WTC11 (cell line): Measurements from ENCODE around the gene PSEN1. TPM values are rescaled to one million over a fixed set of nuclear protein-coding genes. Genes with fewer than 3 reads are reported as not detected.

Experiments used
- ATAC-seq: fragments of 200-7000 bp; cut with Tn5 transposase; 2 replicates; pipeline ENCODE4 v1.10.0; 2021; ENCODE audit warnings: mild to moderate bottlenecking, moderate library complexity
- CTCF ChIA-PET: fragments of 300-600 bp; sonication (Branson Sonifier 250); formaldehyde crosslinking; loops from one replicate; lab custom pipeline; 2021; ENCODE audit warnings: antibody characterized with exemption; lab: Charles Lee
- POLR2A ChIA-PET: fragments of 350-600 bp; sonication (Branson Sonifier 250); formaldehyde crosslinking; loops from one replicate; lab custom pipeline; 2021; ENCODE audit warnings: antibody characterized with exemption; lab: Charles Lee
- DNase-seq: peaks from one replicate; pipeline ENCODE4 v3.0.0; 2021; ENCODE audit warnings: low spot score
- H3K27ac Mint-ChIP-seq: 2 replicates; pipeline ENCODE4 v1.8.0; 2021; ENCODE audit warnings: mixed read lengths
- H3K27me3 Mint-ChIP-seq: 2 replicates; pipeline ENCODE4 v1.8.0; 2021; ENCODE audit warnings: low read depth, mild to moderate bottlenecking, moderate library complexity, mixed read lengths
- H3K36me3 Mint-ChIP-seq: 2 replicates; pipeline ENCODE4 v1.8.0; 2021; ENCODE audit warnings: mixed read lengths
- H3K4me1 Mint-ChIP-seq: 2 replicates; pipeline ENCODE4 v1.8.0; 2022; ENCODE audit warnings: mixed read lengths
- H3K4me3 Mint-ChIP-seq: 2 replicates; pipeline ENCODE4 v1.8.0; 2021; ENCODE audit warnings: mild to moderate bottlenecking, moderate library complexity, mixed read lengths
- H3K9me3 Mint-ChIP-seq: 2 replicates; pipeline ENCODE4 v1.8.0; 2021; ENCODE audit warnings: mixed read lengths
- AR ChIP-seq: fragments of 250-450 bp; sonication (Bioruptor Pico); IDR thresholded peaks from 2 replicates; pipeline ENCODE4 v1.9.0; 2021; ENCODE audit warnings: mild to moderate bottlenecking
- ATF6 ChIP-seq: sonication (generic); formaldehyde crosslinking; IDR thresholded peaks from 2 replicates; pipeline ENCODE4 v1.8.1; 2023; ENCODE audit warnings: mild to moderate bottlenecking, missing genetic modification reagents
- E2F5 ChIP-seq: sonication (generic); formaldehyde crosslinking; IDR thresholded peaks from 2 replicates; pipeline ENCODE4 v1.8.1; 2022; ENCODE audit warnings: mild to moderate bottlenecking, moderate library complexity, missing genetic modification reagents
- EMX1 ChIP-seq: fragments of 250-450 bp; sonication (Bioruptor Pico); IDR thresholded peaks from 2 replicates; pipeline ENCODE4 v1.8.0; 2021; ENCODE audit warnings: mild to moderate bottlenecking
- FOXP1 ChIP-seq: sonication (generic); formaldehyde crosslinking; IDR thresholded peaks from 2 replicates; pipeline ENCODE4 v1.8.0; 2022; ENCODE audit warnings: missing genetic modification reagents, mild to moderate bottlenecking, moderate library complexity, borderline replicate concordance
- FOXP4 ChIP-seq: sonication (generic); formaldehyde crosslinking; IDR thresholded peaks from 2 replicates; pipeline ENCODE4 v1.8.0; 2022; ENCODE audit warnings: mild to moderate bottlenecking, missing genetic modification reagents
- HMGA2 ChIP-seq: fragments of 250-450 bp; sonication (Bioruptor Pico); IDR thresholded peaks from 2 replicates; pipeline ENCODE4 v1.4.0; 2021; ENCODE audit warnings: mild to moderate bottlenecking, moderate library complexity
- NFATC4 ChIP-seq: fragments of 250-450 bp; sonication (Bioruptor Pico); IDR thresholded peaks from 2 replicates; pipeline ENCODE4 v1.9.0; 2021; ENCODE audit warnings: mild to moderate bottlenecking
- NFE2L1 ChIP-seq: sonication (generic); formaldehyde crosslinking; IDR thresholded peaks from 2 replicates; pipeline ENCODE4 v1.8.1; 2023; ENCODE audit warnings: missing genetic modification reagents
- PRRX2 ChIP-seq: fragments of 250-450 bp; sonication (Bioruptor Pico); IDR thresholded peaks from 2 replicates; pipeline ENCODE4 v1.8.0; 2021; ENCODE audit warnings: mild to moderate bottlenecking
- ZNF396 ChIP-seq: fragments of 250-450 bp; sonication (Bioruptor Pico); IDR thresholded peaks from 2 replicates; pipeline ENCODE4 v1.8.0; 2021; ENCODE audit warnings: mild to moderate bottlenecking, moderate library complexity, borderline replicate concordance
- ZNF416 ChIP-seq: fragments of 250-450 bp; sonication (Bioruptor Pico); IDR thresholded peaks from 2 replicates; pipeline ENCODE4 v1.9.0; 2021; ENCODE audit warnings: mild to moderate bottlenecking, inconsistent platforms
- ZNF425 ChIP-seq: fragments of 250-450 bp; sonication (Bioruptor Pico); conservative IDR thresholded peaks from 2 replicates; pipeline ENCODE4 v1.9.0; 2021; ENCODE audit warnings: mild to moderate bottlenecking
- ZNF512 ChIP-seq: sonication (generic); formaldehyde crosslinking; IDR thresholded peaks from 2 replicates; pipeline ENCODE4 v1.8.1; 2022; ENCODE audit warnings: missing genetic modification reagents, borderline replicate concordance
- total RNA-seq: library from RNA; stranded (reverse); gene quantifications from 3 replicates; pipeline ENCODE4 v1.2.3, GENCODE V29; 2021

The PSEN1 gene
- total RNA-seq, 1 experiment from 2014 or later: 26.6 TPM

- TF ChIP-seq AR (CRISPR knock-in tag): no peak
- no peak for TF ChIP-seq ZNF425 (CRISPR knock-in tag)
These were observed 25.9 kb downstream of the PSEN1 start (continued) for GRCh38 chr14:73162251-73162650.

GRCh38 chr14:73166399-73166798, 30.1 kb downstream of the PSEN1 start:
- DNase-seq (no peak), ATAC-seq (no peak)
- TF ChIP-seq E2F5 (CRISPR knock-in tag): no peak
- TF ChIP-seq ZNF425 (CRISPR knock-in tag): no peak
- TF ChIP-seq FOXP4 (CRISPR knock-in tag): no peak
- TF ChIP-seq NFE2L1 (CRISPR knock-in tag): no peak
- no peak for TF ChIP-seq ZNF416 (CRISPR knock-in tag)
- TF ChIP-seq ZNF396 (CRISPR knock-in tag): no peak
- TF ChIP-seq FOXP1: no peak
- no peak for TF ChIP-seq EMX1
- no peak for TF ChIP-seq PRRX2 (CRISPR knock-in tag)
- TF ChIP-seq NFATC4: no peak
- no peak for TF ChIP-seq HMGA2 (CRISPR knock-in tag)
- no peak for TF ChIP-seq ATF6 (CRISPR knock-in tag)
- TF ChIP-seq ZNF512 (CRISPR knock-in tag): no peak
- H3K9me3 Mint-ChIP-seq: no peaks in the 10 kb centered on the region
- no peak overlapping the region for H3K27ac Mint-ChIP-seq
- H3K4me3 Mint-ChIP-seq: no peak overlapping the region
- peaks cover 24% of the 10 kb centered on the region for H3K36me3 Mint-ChIP-seq
- POLR2A ChIA-PET: no interaction called here
- peaks cover 21% of the 10 kb centered on the region for H3K4me1 Mint-ChIP-seq
- H3K27me3 Mint-ChIP-seq: peaks cover 3% of the 10 kb centered on the region; the same call in 1 of the 2 replicates
- CTCF ChIA-PET: no interaction called here
